Keratinocyte (primary cell): ENCODE measurements around the gene BCL11B. TPM values are rescaled to one million over a fixed set of nuclear protein-coding genes. Genes with fewer than 3 reads are reported as not detected.
A peak's percentile ranks its signal among the peaks of the same experiment; 100 is the strongest.

Experiments used
- DNase-seq: peaks from one replicate; pipeline ENCODE4 v3.0.0-alpha.2; 2011; ENCODE audit warnings: low read depth, missing footprints, low spot score
- FAIRE-seq: peaks from 2 replicates; lab custom pipeline; 2011; peaks lifted over from hg19 to GRCh38; lab: Jason Lieb, UNC
- H2AFZ ChIP-seq: 2 replicates; pipeline ENCODE4 v1.6.0; 2012; ENCODE audit warnings: low read length, control low read depth, inconsistent platforms; ENCODE audit not compliant: control insufficient read depth
- H3K27ac ChIP-seq: 2 replicates; pipeline ENCODE4 v1.5.1; 2011; ENCODE audit warnings: low read length; ENCODE audit not compliant: control insufficient read depth, insufficient read depth
- H3K27me3 ChIP-seq: 3 replicates; pipeline ENCODE4 v1.6.0; 2011; ENCODE audit warnings: low read length; ENCODE audit not compliant: control insufficient read depth, insufficient read depth; ENCODE audit errors: extremely low read depth
- H3K36me3 ChIP-seq, 2 experiments: 2 replicates in 1 of 2; 3 replicates in 1 of 2; pipeline ENCODE4 v1.5.1; 2011; ENCODE audit warnings: low read length in 2 of 2, mild to moderate bottlenecking in 1 of 2; ENCODE audit not compliant: control insufficient read depth in 2 of 2, insufficient read depth in 2 of 2; ENCODE audit errors: extremely low read depth in 1 of 2
- H3K4me1 ChIP-seq: 3 replicates; pipeline ENCODE4 v1.5.1; 2011; ENCODE audit warnings: low read length; ENCODE audit not compliant: control insufficient read depth, insufficient read depth; ENCODE audit errors: extremely low read depth
- H3K4me2 ChIP-seq: 3 replicates; pipeline ENCODE4 v1.6.0; 2011; ENCODE audit warnings: low read depth, low read length; ENCODE audit not compliant: control insufficient read depth, insufficient read depth; ENCODE audit errors: extremely low read depth
- H3K4me3 ChIP-seq, 3 experiments: fragments of 200-600 bp in 1 of 3; sonication (generic) in 1 of 3; 2 replicates in 2 of 3; 3 replicates in 1 of 3; pipeline ENCODE4 v1.5.1; 2011 to 2016; ENCODE audit warnings: low read length in 3 of 3, mild to moderate bottlenecking in 3 of 3, control low read depth in 2 of 3, inconsistent platforms in 1 of 3, low read depth in 1 of 3, mixed read lengths in 1 of 3, mixed run types in 1 of 3, moderate library complexity in 1 of 3; ENCODE audit not compliant: control insufficient read depth in 2 of 3, insufficient read depth in 2 of 3; ENCODE audit errors: extremely low read depth in 1 of 3
- H3K79me2 ChIP-seq: 2 replicates; pipeline ENCODE4 v1.6.0; 2012; ENCODE audit warnings: low read length; ENCODE audit not compliant: control insufficient read depth, insufficient read depth
- H3K9ac ChIP-seq: 3 replicates; pipeline ENCODE4 v1.6.0; 2011; ENCODE audit warnings: low read length; ENCODE audit not compliant: control insufficient read depth, insufficient read depth; ENCODE audit errors: extremely low read depth
- H3K9me1 ChIP-seq: 3 replicates; pipeline ENCODE4 v1.6.0; 2011; ENCODE audit warnings: low read length; ENCODE audit not compliant: control insufficient read depth, insufficient read depth; ENCODE audit errors: extremely low read depth
- H3K9me3 ChIP-seq: 2 replicates; pipeline ENCODE4 v1.5.1; 2012; ENCODE audit warnings: low read depth, low read length; ENCODE audit not compliant: control insufficient read depth
- H4K20me1 ChIP-seq: 3 replicates; pipeline ENCODE4 v1.6.0; 2011; ENCODE audit warnings: low read length; ENCODE audit not compliant: control insufficient read depth, insufficient read depth; ENCODE audit errors: extremely low read depth
- EZH2 ChIP-seq: IDR thresholded peaks from one replicate; pipeline ENCODE4 v1.6.1; 2012; ENCODE audit warnings: inconsistent platforms, mild to moderate bottlenecking, low read length, moderate library complexity
- dilution Hi-C: fragments of 300-500 bp; cut with MboI; formaldehyde crosslinking; loops from one replicate; pipeline ENCODE4 v1.7.0; 2020; ENCODE audit warnings: low sequenced_read_pairs; ENCODE audit not compliant: extremely low pct_ligation_motif_present
- polyA plus RNA-seq, 5 experiments: library from polyadenylated mRNA; depleted of rRNA in 3 of 5; stranded (reverse) in 3 of 5; stranded (forward) in 1 of 5; unstranded in 1 of 5; fragments of >200 nt; gene quantifications; 1 replicate in 1 of 5; 2 replicates in 3 of 5; 3 replicates in 1 of 5; pipeline versions ENCODE4 v1.2.1 to v1.2.3, GENCODE V29; 2011 to 2012; ENCODE audit warnings: missing spikeins in 2 of 5, low read depth in 1 of 5, low replicate concordance in 1 of 5
- TF ChIP-seq, protein P1 (sequence below), 3 experiments: IDR thresholded peaks in 1 of 3; conservative IDR thresholded peaks in 1 of 3; optimal IDR thresholded peaks in 1 of 3; 2 replicates in 2 of 3; 3 replicates in 1 of 3; pipeline versions ENCODE3 to v1.5.1; 2011; ENCODE audit warnings: low read length in 3 of 3, mild to moderate bottlenecking in 3 of 3, moderate library complexity in 2 of 3, control low read depth in 1 of 3, inconsistent platforms in 1 of 3; ENCODE audit not compliant: insufficient read depth in 2 of 3; ENCODE audit errors: extremely low read depth in 1 of 3

The BCL11B gene
- polyA plus RNA-seq, 1 donor (not counting 4 experiments of a cell fraction or from before 2014, with no cell fraction given) = 5.2 TPM

DNA sequence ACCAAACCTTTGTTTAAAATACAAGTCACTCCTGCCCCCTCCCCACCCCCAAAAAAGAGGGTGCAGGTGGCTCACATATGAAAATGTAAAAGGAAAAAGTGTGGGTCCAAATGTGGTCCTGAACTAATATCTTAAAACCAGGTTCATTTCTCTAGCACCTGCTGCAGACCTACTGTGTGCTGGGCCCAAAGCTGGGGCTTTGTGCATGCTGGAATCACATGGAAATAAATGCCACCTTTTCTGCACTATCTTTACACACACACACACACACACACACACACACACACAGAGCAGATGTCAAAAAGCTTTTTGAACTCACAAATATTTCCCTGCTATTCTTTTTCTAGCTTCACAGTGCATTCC is 3.2 kb upstream of the BCL11B start:
- Histone ChIP-seq H4K20me1 (no peaks in the 10 kb centered on the region), H3K9ac (no peak overlapping the region), H3K27me3 (peaks cover 20% of the 10 kb centered on the region), H3K9me1 (no peaks in the 10 kb centered on the region), H3K27ac (no peak overlapping the region), H3K4me1 (peaks cover 14% of the 10 kb centered on the region), H3K79me2 (peaks cover 15% of the 10 kb centered on the region), H3K4me3 (no peak overlapping the region), H3K4me2 (no peak overlapping the region), H3K9me3 (no peaks in the 10 kb centered on the region), H3K36me3 (no peaks in the 10 kb centered on the region), H2AFZ (no peak overlapping the region)
- no peak for FAIRE-seq
- TF ChIP-seq EZH2 = no peak
- TF ChIP-seq, protein P1, sequence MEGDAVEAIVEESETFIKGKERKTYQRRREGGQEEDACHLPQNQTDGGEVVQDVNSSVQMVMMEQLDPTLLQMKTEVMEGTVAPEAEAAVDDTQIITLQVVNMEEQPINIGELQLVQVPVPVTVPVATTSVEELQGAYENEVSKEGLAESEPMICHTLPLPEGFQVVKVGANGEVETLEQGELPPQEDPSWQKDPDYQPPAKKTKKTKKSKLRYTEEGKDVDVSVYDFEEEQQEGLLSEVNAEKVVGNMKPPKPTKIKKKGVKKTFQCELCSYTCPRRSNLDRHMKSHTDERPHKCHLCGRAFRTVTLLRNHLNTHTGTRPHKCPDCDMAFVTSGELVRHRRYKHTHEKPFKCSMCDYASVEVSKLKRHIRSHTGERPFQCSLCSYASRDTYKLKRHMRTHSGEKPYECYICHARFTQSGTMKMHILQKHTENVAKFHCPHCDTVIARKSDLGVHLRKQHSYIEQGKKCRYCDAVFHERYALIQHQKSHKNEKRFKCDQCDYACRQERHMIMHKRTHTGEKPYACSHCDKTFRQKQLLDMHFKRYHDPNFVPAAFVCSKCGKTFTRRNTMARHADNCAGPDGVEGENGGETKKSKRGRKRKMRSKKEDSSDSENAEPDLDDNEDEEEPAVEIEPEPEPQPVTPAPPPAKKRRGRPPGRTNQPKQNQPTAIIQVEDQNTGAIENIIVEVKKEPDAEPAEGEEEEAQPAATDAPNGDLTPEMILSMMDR (optimal IDR thresholded peaks at IDR 0.05 in 1 of 3, IDR thresholded peaks at IDR 0.05 in 1 of 3, conservative IDR thresholded peaks at IDR 0.05 in 1 of 3; ENCODE audit: extremely low read depth in 1 of 3, insufficient read depth in 2 of 3, low read length in 3 of 3) = no peak
- dilution Hi-C loops = no loop called here
- no peak for DNase-seq

DNA sequence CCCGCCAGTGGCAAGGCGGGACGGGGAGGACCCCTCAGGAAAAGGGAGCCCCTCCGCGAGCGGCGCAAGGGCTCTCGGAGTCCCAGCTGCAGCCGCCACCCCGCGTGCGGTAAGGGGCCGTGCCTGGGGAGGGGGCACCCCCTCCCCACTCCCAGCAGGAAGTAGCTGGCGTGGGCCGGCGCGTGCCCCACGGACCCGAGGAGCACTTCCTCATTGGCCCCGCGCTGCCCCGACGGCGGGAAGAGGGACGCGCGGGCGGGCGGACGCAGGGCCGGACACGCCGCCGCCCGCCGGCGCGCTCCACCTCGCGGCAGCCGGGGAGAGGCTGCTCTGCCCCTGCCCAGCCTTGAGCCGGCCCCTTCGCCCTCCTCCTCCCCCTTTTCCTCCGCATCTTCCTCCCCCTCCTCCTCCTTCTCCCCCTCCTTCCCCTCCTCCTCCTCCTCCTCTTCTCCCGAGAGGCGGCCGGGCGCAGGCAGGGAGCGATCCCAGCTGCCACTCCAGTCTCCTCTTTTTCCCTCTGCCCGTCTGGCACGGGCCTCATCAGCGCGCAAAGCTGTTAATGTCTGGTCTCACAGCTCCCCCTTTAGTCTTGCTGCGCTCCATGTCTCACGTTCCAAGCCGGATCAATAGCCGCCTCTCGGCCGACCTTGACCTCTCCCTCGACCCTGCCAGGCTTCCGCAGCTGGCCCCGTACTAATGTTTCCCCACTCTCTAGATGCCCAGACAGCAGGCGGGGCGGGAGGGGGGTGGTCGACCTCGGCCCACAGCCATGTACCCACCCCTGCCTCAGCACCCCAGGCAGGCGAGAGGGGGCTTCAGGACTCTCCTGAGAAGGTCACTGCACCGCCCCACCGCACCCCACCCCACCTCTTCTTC is 2.6 kb upstream of the BCL11B start:
- dilution Hi-C loops = no loop called here
- H3K27ac ChIP-seq = peak overlapping the region; percentile 77
- no peaks in the 10 kb centered on the region for H4K20me1 ChIP-seq
- peaks cover 14% of the 10 kb centered on the region for H3K4me1 ChIP-seq
- TF ChIP-seq EZH2 = no peak
- TF ChIP-seq, protein P1 (optimal IDR thresholded peaks at IDR 0.05 in 1 of 3, IDR thresholded peaks at IDR 0.05 in 1 of 3, conservative IDR thresholded peaks at IDR 0.05 in 1 of 3; ENCODE audit: extremely low read depth in 1 of 3, insufficient read depth in 2 of 3, low read length in 3 of 3) = peak; percentile 34 to 83 (median 52)
- H3K4me2 ChIP-seq = peak overlapping the region; percentile 86
- H3K9me1 ChIP-seq = no peaks in the 10 kb centered on the region
- FAIRE-seq (peak; percentile 36), DNase-seq (peak; percentile 61)
- H3K79me2 ChIP-seq = peaks cover 21% of the 10 kb centered on the region
- peak overlapping the region; percentile 84 for H3K9ac ChIP-seq
- peaks cover 20% of the 10 kb centered on the region for H3K27me3 ChIP-seq
- H3K4me3 ChIP-seq = peak overlapping the region; percentile 51 to 74 (median 62)
- no peaks in the 10 kb centered on the region for H3K36me3 ChIP-seq
- no peaks in the 10 kb centered on the region for H3K9me3 ChIP-seq
- peak overlapping the region; percentile 83 for H2AFZ ChIP-seq
